Left lung (tissue), 10 donors: ENCODE data around the gene PTP4A2. TPM values are rescaled to one million over a fixed set of nuclear protein-coding genes. Genes with fewer than 3 reads are reported as not detected.

ENCODE experiments used
- ATAC-seq: fragments of 200-7000 bp; cut with Tn5 transposase; one replicate; pipeline ENCODE4 v1.9.1; 2020; ENCODE audit warnings: moderate library complexity
- DNase-seq, 4 donors: peaks; one replicate each; pipeline ENCODE4 v3.0.0-alpha.2; 2013 to 2020
- H3K27ac ChIP-seq, 2 donors: fragments of 200-600 bp; sonication (generic) in 1 of 2; one replicate each; pipeline versions ENCODE4 v1.5.0 to v1.8.0; 2020 to 2021
- H3K27me3 ChIP-seq, 2 donors: fragments of 200-600 bp; sonication (generic) in 1 of 2; one replicate each; pipeline versions ENCODE4 v1.5.0 to v1.8.0; 2020 to 2021
- H3K36me3 ChIP-seq, 2 donors: fragments of 200-600 bp; sonication (generic) in 1 of 2; one replicate each; pipeline versions ENCODE4 v1.5.0 to v1.8.0; 2020 to 2021
- H3K4me1 ChIP-seq, 2 donors: fragments of 200-600 bp; one replicate each; pipeline ENCODE4 v1.8.0; 2021
- H3K4me3 ChIP-seq, 2 donors: fragments of 200-600 bp; sonication (generic) in 1 of 2; one replicate each; pipeline versions ENCODE4 v1.5.0 to v1.8.0; 2020 to 2021; ENCODE audit warnings: mild to moderate bottlenecking in 1 of 2
- H3K9me3 ChIP-seq, 2 donors: fragments of 200-600 bp; sonication (generic) in 1 of 2; one replicate each; pipeline versions ENCODE4 v1.5.0 to v1.8.0; 2020 to 2021
- CTCF ChIP-seq, 2 donors: fragments of 200-600 bp; sonication (generic) in 1 of 2; IDR thresholded peaks; one replicate each; pipeline versions ENCODE4 v1.5.0 to v1.8.0; 2021; ENCODE audit warnings: antibody characterized with exemption in 2 of 2
- intact Hi-C, 2 donors: fragments of 100-400 bp; cut with DNase I; formaldehyde crosslinking; loops; one replicate each; pipeline versions ENCODE4 v1.11.2 to v1.14.2; 2022
- polyA plus RNA-seq, 6 donors: library from polyadenylated mRNA; unstranded; fragments of 120-200 nt; gene quantifications; one replicate each; pipeline ENCODE4 v1.2.1, GENCODE V29; 2013; ENCODE audit not compliant: insufficient read length in 6 of 6
- total RNA-seq, 2 donors: library from RNA; stranded (reverse); fragmentation: NEBNext Ultra II Directional; extraction: Animal tissue kit (Norgen Biotek cat#: 25700); gene quantifications; one replicate each; pipeline ENCODE4 v1.2.1, GENCODE V29; 2021
- donor health status: DM: no; HTN: yes; CAD: no.
- donor health status: DM: no; HTN: no; CAD: no.

PTP4A2 gene
- total and polyA plus RNA-seq, 8 donors = 193 to 272 (median 228) TPM

DNA sequence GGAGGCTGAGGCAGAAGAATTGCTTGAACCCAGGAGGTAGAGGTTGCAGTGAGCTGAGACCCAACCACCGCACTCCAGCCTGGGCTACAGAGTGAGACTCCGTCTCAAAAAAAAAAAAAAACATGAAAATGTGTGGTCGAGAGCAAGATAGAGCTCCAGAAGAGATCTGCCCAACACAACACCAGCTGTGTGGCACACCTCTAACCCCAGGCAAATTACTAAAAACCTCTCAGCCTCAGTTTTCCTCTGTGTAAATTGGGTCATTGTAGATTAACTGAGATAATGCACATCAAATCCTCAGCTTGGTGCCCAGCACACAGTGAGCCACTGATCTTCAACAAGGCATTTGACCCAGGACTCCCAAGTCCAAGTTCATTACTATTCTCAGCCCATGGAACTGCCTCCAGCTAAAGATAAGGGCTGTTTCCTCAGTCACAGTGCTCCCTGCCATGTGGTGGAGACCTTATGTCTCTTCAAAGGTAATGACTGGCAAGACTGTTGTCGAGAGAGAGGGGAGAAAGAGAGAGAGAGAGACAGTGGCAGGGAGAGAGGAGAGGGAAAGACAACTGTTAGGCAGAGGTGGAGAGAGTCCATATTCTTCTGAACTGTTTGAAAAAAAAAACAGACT is 58.1 kb downstream of the PTP4A2 start:
- Histone ChIP-seq H3K27me3 (no peaks in the 10 kb centered on the region), H3K27ac (no peak overlapping the region), H3K4me3 (no peak overlapping the region), H3K4me1 (no peaks in the 10 kb centered on the region), H3K36me3 (no peaks in the 10 kb centered on the region), H3K9me3 (no peaks in the 10 kb centered on the region)
- ATAC-seq = no peak
- TF ChIP-seq CTCF (IDR thresholded peaks at IDR 0.05) = no peak
- no peak for DNase-seq
- intact Hi-C loops = no loop called here

GRCh38 chr1:31878058-31878457 is 60.1 kb downstream of the PTP4A2 start:
- Histone ChIP-seq H3K9me3 (no peaks in the 10 kb centered on the region), H3K27me3 (no peaks in the 10 kb centered on the region), H3K4me1 (no peaks in the 10 kb centered on the region), H3K4me3 (no peak overlapping the region), H3K36me3 (no peaks in the 10 kb centered on the region), H3K27ac (no peak overlapping the region)
- no peak for ATAC-seq
- intact Hi-C loops = no loop called here
- no peak for TF ChIP-seq CTCF (IDR thresholded peaks at IDR 0.05)
- no peak for DNase-seq

DNA sequence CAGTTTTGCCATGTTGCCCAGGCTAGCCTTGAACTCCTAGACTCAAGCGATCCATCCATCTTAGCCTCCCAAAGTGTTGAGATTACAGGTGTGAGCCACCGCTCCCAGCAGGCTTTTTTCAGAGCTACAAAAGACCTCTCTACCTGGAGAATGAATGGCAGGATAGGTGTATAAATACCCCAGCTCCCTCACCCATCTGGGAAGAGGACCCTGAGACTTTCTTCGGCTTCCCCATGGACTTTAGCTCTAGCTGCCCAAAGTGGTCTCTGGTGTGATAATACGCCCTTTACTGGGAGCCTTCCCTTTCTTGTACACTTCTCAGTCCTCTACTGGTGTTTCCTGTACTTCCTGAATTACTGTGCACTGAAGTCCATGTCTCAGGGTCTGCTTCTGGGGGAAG is 60.6 kb downstream of the PTP4A2 start:
- no peaks in the 10 kb centered on the region for H3K4me1 ChIP-seq
- ATAC-seq (no peak), DNase-seq (no peak)
- H3K9me3 ChIP-seq = no peaks in the 10 kb centered on the region
- intact Hi-C loops = no loop called here
- no peak overlapping the region for H3K4me3 ChIP-seq
- H3K36me3 ChIP-seq = no peaks in the 10 kb centered on the region
- H3K27ac ChIP-seq = no peak overlapping the region
- TF ChIP-seq CTCF (IDR thresholded peaks at IDR 0.05) = no peak
- H3K27me3 ChIP-seq = no peaks in the 10 kb centered on the region

- H3K27ac ChIP-seq = no peak overlapping the region
- no peak for TF ChIP-seq CTCF (IDR thresholded peaks at IDR 0.05)
- H3K4me1 ChIP-seq = no peaks in the 10 kb centered on the region
- no peaks in the 10 kb centered on the region for H3K9me3 ChIP-seq
- ATAC-seq = peak; percentile 23
- intact Hi-C loops = no loop called here
- H3K4me3 ChIP-seq = no peak overlapping the region
- DNase-seq = no peak
- H3K27me3 ChIP-seq = no peaks in the 10 kb centered on the region
- no peaks in the 10 kb centered on the region for H3K36me3 ChIP-seq
Observed at GRCh38 chr1:31875636-31876236, 62.4 kb downstream of the PTP4A2 start.

DNA sequence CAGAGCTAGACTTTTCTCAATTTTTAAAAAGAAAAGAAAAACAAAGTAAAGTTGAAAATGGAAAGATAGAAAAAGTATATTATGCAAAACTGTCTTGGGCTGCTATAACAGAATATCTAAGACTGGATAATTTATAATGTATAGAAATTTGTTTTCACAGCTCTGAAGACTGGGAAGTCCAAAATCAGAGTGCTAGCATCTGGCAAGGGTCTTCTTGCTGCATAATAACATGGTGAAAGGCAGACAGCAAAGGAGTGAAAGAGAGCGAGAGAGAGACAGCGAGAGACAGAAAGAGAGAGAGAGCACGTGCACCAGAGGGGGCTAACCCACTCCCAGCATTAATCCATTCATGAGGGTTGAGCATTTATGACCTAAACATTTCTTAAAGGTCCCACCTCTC is 63.2 kb downstream of the PTP4A2 start:
- DNase-seq = no peak
- no peak overlapping the region for H3K4me3 ChIP-seq

More for the DNA sequence above, 63.2 kb downstream of the PTP4A2 start:
- H3K4me1 ChIP-seq = no peaks in the 10 kb centered on the region
- intact Hi-C loops = no loop called here
- TF ChIP-seq CTCF (IDR thresholded peaks at IDR 0.05) = no peak
- no peak overlapping the region for H3K27ac ChIP-seq
- ATAC-seq = no peak
- no peaks in the 10 kb centered on the region for H3K9me3 ChIP-seq
- H3K27me3 ChIP-seq = no peaks in the 10 kb centered on the region
- no peaks in the 10 kb centered on the region for H3K36me3 ChIP-seq
